Measurements from ENCODE around the gene ARHGAP29.

Gene ARHGAP29

GRCh38 chr1:94205639-94206038, 31.7 kb downstream of the ARHGAP29 start:
- TF ChIP-seq POLR2AphosphoS5 (IDR thresholded peaks at IDR 0.05; ENCODE audit: low read depth, low read length): no peak

GRCh38 chr1:94202241-94202640, 35.1 kb downstream of the ARHGAP29 start:
- TF ChIP-seq POLR2AphosphoS5 (IDR thresholded peaks at IDR 0.05; ENCODE audit: low read depth, low read length): no peak
- no peak for TF ChIP-seq SIN3A (IDR thresholded peaks at IDR 0.05; ENCODE audit: borderline replicate concordance, insufficient read depth, low read length)
- TF ChIP-seq REST (IDR thresholded peaks at IDR 0.05; ENCODE audit: insufficient read depth in 1 of 2, low read depth in 2 of 2, low read length in 2 of 2): no peak
- no peak for TF ChIP-seq FOXP2 (optimal IDR thresholded peaks at IDR 0.05; ENCODE audit: borderline replicate concordance, extremely low read depth, extremely low read length, insufficient read depth)
- no peak for TF ChIP-seq TAF1 (IDR thresholded peaks at IDR 0.05; ENCODE audit: borderline replicate concordance, insufficient read depth, low read length)

GRCh38 chr1:94199398-94199797, 38.0 kb downstream of the ARHGAP29 start:
- TF ChIP-seq SIN3A (IDR thresholded peaks at IDR 0.05; ENCODE audit: borderline replicate concordance, insufficient read depth, low read length) (no peak), FOXP2 (optimal IDR thresholded peaks at IDR 0.05; ENCODE audit: borderline replicate concordance, extremely low read depth, extremely low read length, insufficient read depth) (no peak), REST (IDR thresholded peaks at IDR 0.05; ENCODE audit: insufficient read depth in 1 of 2, low read depth in 2 of 2, low read length in 2 of 2) (no peak), POLR2AphosphoS5 (IDR thresholded peaks at IDR 0.05; ENCODE audit: low read depth, low read length) (no peak), TAF1 (IDR thresholded peaks at IDR 0.05; ENCODE audit: borderline replicate concordance, insufficient read depth, low read length) (no peak)

- TF ChIP-seq POLR2AphosphoS5 (IDR thresholded peaks at IDR 0.05; ENCODE audit: low read depth, low read length): no peak
Measured at GRCh38 chr1:94194079-94194865, 43.1 kb downstream of the ARHGAP29 start.

GRCh38 chr1:94193128-94193527, 44.3 kb downstream of the ARHGAP29 start:
- TF ChIP-seq SIN3A (IDR thresholded peaks at IDR 0.05; ENCODE audit: borderline replicate concordance, insufficient read depth, low read length): no peak
- no peak for TF ChIP-seq POLR2AphosphoS5 (IDR thresholded peaks at IDR 0.05; ENCODE audit: low read depth, low read length)
- no peak for TF ChIP-seq FOXP2 (optimal IDR thresholded peaks at IDR 0.05; ENCODE audit: borderline replicate concordance, extremely low read depth, extremely low read length, insufficient read depth)
- no peak for TF ChIP-seq REST (IDR thresholded peaks at IDR 0.05; ENCODE audit: insufficient read depth in 1 of 2, low read depth in 2 of 2, low read length in 2 of 2)
- no peak for TF ChIP-seq TAF1 (IDR thresholded peaks at IDR 0.05; ENCODE audit: borderline replicate concordance, insufficient read depth, low read length)

GRCh38 chr1:94191216-94191615, 46.2 kb downstream of the ARHGAP29 start:
- no peak for TF ChIP-seq SIN3A (IDR thresholded peaks at IDR 0.05; ENCODE audit: borderline replicate concordance, insufficient read depth, low read length)
- TF ChIP-seq FOXP2 (optimal IDR thresholded peaks at IDR 0.05; ENCODE audit: borderline replicate concordance, extremely low read depth, extremely low read length, insufficient read depth): no peak
- no peak for TF ChIP-seq TAF1 (IDR thresholded peaks at IDR 0.05; ENCODE audit: borderline replicate concordance, insufficient read depth, low read length)
- no peak for TF ChIP-seq REST (IDR thresholded peaks at IDR 0.05; ENCODE audit: insufficient read depth in 1 of 2, low read depth in 2 of 2, low read length in 2 of 2)
- no peak for TF ChIP-seq POLR2AphosphoS5 (IDR thresholded peaks at IDR 0.05; ENCODE audit: low read depth, low read length)

All from PFSK-1 (cell line).